ENCODE data around the gene SLC4A11.

Gene SLC4A11

GRCh38 chr20:3192226-3193015 lies 46.6 kb downstream of the SLC4A11 start:
- H3K27me3 ChIP-seq (ENCODE audit: control insufficient read depth in 3 of 3, insufficient read depth in 3 of 3, low read depth in 1 of 3, low read length in 3 of 3): no peaks in the 10 kb centered on the region
- H3K4me2 ChIP-seq (ENCODE audit: insufficient read depth, low read length, poor library complexity, severe bottlenecking): no peak overlapping the region
- H4K91ac ChIP-seq (ENCODE audit: low read depth, low read length, poor library complexity): no peak overlapping the region
- H4K8ac ChIP-seq (ENCODE audit: low read depth, low read length): no peak overlapping the region
- no peak overlapping the region for H2BK120ac ChIP-seq (ENCODE audit: low read depth, low read length)
- no peak overlapping the region for H3K9ac ChIP-seq (ENCODE audit: low read depth, low read length, poor library complexity)
- H2AFZ ChIP-seq (ENCODE audit: low read length): no peak overlapping the region
- H2AK5ac ChIP-seq (ENCODE audit: low read depth, low read length): no peak overlapping the region
- H3K23ac ChIP-seq (ENCODE audit: low read depth, low read length, poor library complexity): no peak overlapping the region
- H2BK5ac ChIP-seq (ENCODE audit: low read length): no peak overlapping the region
- no CpG with 5 or more reads among the region's 18 CpGs for WGBS, 2 donors (ENCODE audit: extremely low coverage in 2 of 2, insufficient read length in 2 of 2, insufficient replicate concordance in 1 of 2)
- no peak overlapping the region for H3K4ac ChIP-seq (ENCODE audit: low read length)
- DNase-seq (ENCODE audit: low spot score): no peak
- no peaks in the 10 kb centered on the region for H3K9me3 ChIP-seq (replicated peaks in 1 of 2; ENCODE audit: control insufficient read depth in 2 of 2, insufficient read depth in 1 of 2, low read depth in 1 of 2, low read length in 2 of 2)
- H3K4me1 ChIP-seq (ENCODE audit: control insufficient read depth in 2 of 2, insufficient read depth in 1 of 2, low read depth in 1 of 2, low read length in 2 of 2): no peaks in the 10 kb centered on the region
- H3K79me1 ChIP-seq (ENCODE audit: low read depth, low read length): no peaks in the 10 kb centered on the region
- H2BK15ac ChIP-seq (ENCODE audit: low read length): no peak overlapping the region
- no peak overlapping the region for H3K18ac ChIP-seq (ENCODE audit: low read length)
- no peak overlapping the region for H3K14ac ChIP-seq (ENCODE audit: low read length)
- no peak overlapping the region for H3K27ac ChIP-seq (replicated peaks; ENCODE audit: low read length)
- H3K36me3 ChIP-seq (replicated peaks in 1 of 2; ENCODE audit: control insufficient read depth in 2 of 2, insufficient read depth in 2 of 2, low read length in 2 of 2): peaks cover 53 to 86% of the 10 kb centered on the region in 2 donors
- H2BK12ac ChIP-seq (ENCODE audit: low read length): no peak overlapping the region
- peak overlapping the region in 1 of 2 donors; percentile 41 for H3K4me3 ChIP-seq (ENCODE audit: low read length in 2 of 2)

- no peak overlapping the region for H3K23ac ChIP-seq (ENCODE audit: low read depth, low read length, poor library complexity)
- H3K4me2 ChIP-seq (ENCODE audit: insufficient read depth, low read length, poor library complexity, severe bottlenecking): no peak overlapping the region
- no peaks in the 10 kb centered on the region for H3K4me1 ChIP-seq (ENCODE audit: control insufficient read depth in 2 of 2, insufficient read depth in 1 of 2, low read depth in 1 of 2, low read length in 2 of 2)
- H2BK15ac ChIP-seq (ENCODE audit: low read length): no peak overlapping the region
- H3K9ac ChIP-seq (ENCODE audit: low read depth, low read length, poor library complexity): peak overlapping the region; percentile 34
- H2BK5ac ChIP-seq (ENCODE audit: low read length): peak overlapping the region; percentile 77
- no peak overlapping the region for H2BK12ac ChIP-seq (ENCODE audit: low read length)
- H4K8ac ChIP-seq (ENCODE audit: low read depth, low read length): no peak overlapping the region
- H3K14ac ChIP-seq (ENCODE audit: low read length): no peak overlapping the region
- H3K36me3 ChIP-seq (replicated peaks in 1 of 2; ENCODE audit: control insufficient read depth in 2 of 2, insufficient read depth in 2 of 2, low read length in 2 of 2): peaks cover 46 to 72% of the 10 kb centered on the region in 2 donors
- no peaks in the 10 kb centered on the region for H3K79me1 ChIP-seq (ENCODE audit: low read depth, low read length)
- DNase-seq (ENCODE audit: low spot score): no peak
- no peak overlapping the region for H2AFZ ChIP-seq (ENCODE audit: low read length)
- H3K27me3 ChIP-seq (ENCODE audit: control insufficient read depth in 3 of 3, insufficient read depth in 3 of 3, low read depth in 1 of 3, low read length in 3 of 3): no peaks in the 10 kb centered on the region
- no CpG with 5 or more reads among the region's 14 CpGs for WGBS, 2 donors (ENCODE audit: extremely low coverage in 2 of 2, insufficient read length in 2 of 2, insufficient replicate concordance in 1 of 2)
- no peak overlapping the region for H3K27ac ChIP-seq (replicated peaks; ENCODE audit: low read length)
- no peak overlapping the region for H4K91ac ChIP-seq (ENCODE audit: low read depth, low read length, poor library complexity)
- no peak overlapping the region for H3K18ac ChIP-seq (ENCODE audit: low read length)
- no peak overlapping the region for H2AK5ac ChIP-seq (ENCODE audit: low read depth, low read length)
- no peak overlapping the region for H2BK120ac ChIP-seq (ENCODE audit: low read depth, low read length)
- no peak overlapping the region for H3K4ac ChIP-seq (ENCODE audit: low read length)
- no peak overlapping the region for H3K4me3 ChIP-seq (ENCODE audit: low read length in 2 of 2)
- H3K9me3 ChIP-seq (replicated peaks in 1 of 2; ENCODE audit: control insufficient read depth in 2 of 2, insufficient read depth in 1 of 2, low read depth in 1 of 2, low read length in 2 of 2): no peaks in the 10 kb centered on the region
Measured at GRCh38 chr20:3190681-3191111, 48.3 kb downstream of the SLC4A11 start.

GRCh38 chr20:3189561-3190131 lies 49.3 kb downstream of the SLC4A11 start:
- Histone ChIP-seq H3K4me1 (ENCODE audit: control insufficient read depth in 2 of 2, insufficient read depth in 1 of 2, low read depth in 1 of 2, low read length in 2 of 2) (no peaks in the 10 kb centered on the region), H3K9me3 (replicated peaks in 1 of 2; ENCODE audit: control insufficient read depth in 2 of 2, insufficient read depth in 1 of 2, low read depth in 1 of 2, low read length in 2 of 2) (no peaks in the 10 kb centered on the region), H3K14ac (ENCODE audit: low read length) (no peak overlapping the region), H3K9ac (ENCODE audit: low read depth, low read length, poor library complexity) (no peak overlapping the region), H3K18ac (ENCODE audit: low read length) (no peak overlapping the region), H3K27me3 (ENCODE audit: control insufficient read depth in 3 of 3, insufficient read depth in 3 of 3, low read depth in 1 of 3, low read length in 3 of 3) (no peaks in the 10 kb centered on the region), H3K4me2 (ENCODE audit: insufficient read depth, low read length, poor library complexity, severe bottlenecking) (no peak overlapping the region), H3K23ac (ENCODE audit: low read depth, low read length, poor library complexity) (no peak overlapping the region), H4K91ac (ENCODE audit: low read depth, low read length, poor library complexity) (no peak overlapping the region), H4K8ac (ENCODE audit: low read depth, low read length) (no peak overlapping the region), H3K27ac (replicated peaks; ENCODE audit: low read length) (no peak overlapping the region), H2AFZ (ENCODE audit: low read length) (no peak overlapping the region), H3K36me3 (replicated peaks in 1 of 2; ENCODE audit: control insufficient read depth in 2 of 2, insufficient read depth in 2 of 2, low read length in 2 of 2) (peaks cover 38 to 62% of the 10 kb centered on the region in 2 donors), H3K79me1 (ENCODE audit: low read depth, low read length) (no peaks in the 10 kb centered on the region), H2BK12ac (ENCODE audit: low read length) (no peak overlapping the region), H2BK15ac (ENCODE audit: low read length) (no peak overlapping the region), H3K4ac (ENCODE audit: low read length) (no peak overlapping the region), H2AK5ac (ENCODE audit: low read depth, low read length) (no peak overlapping the region), H3K4me3 (ENCODE audit: low read length in 2 of 2) (no peak overlapping the region), H2BK120ac (ENCODE audit: low read depth, low read length) (no peak overlapping the region), H2BK5ac (ENCODE audit: low read length) (no peak overlapping the region)
- no CpG with 5 or more reads among the region's 4 CpGs for WGBS, 2 donors (ENCODE audit: extremely low coverage in 2 of 2, insufficient read length in 2 of 2, insufficient replicate concordance in 1 of 2)
- no peak for DNase-seq (ENCODE audit: low spot score)

- H2AK5ac ChIP-seq (ENCODE audit: low read depth, low read length): no peak overlapping the region
- no peak overlapping the region for H2BK5ac ChIP-seq (ENCODE audit: low read length)
- peaks cover 32 to 55% of the 10 kb centered on the region in 2 donors for H3K36me3 ChIP-seq (replicated peaks in 1 of 2; ENCODE audit: control insufficient read depth in 2 of 2, insufficient read depth in 2 of 2, low read length in 2 of 2)
- no peaks in the 10 kb centered on the region for H3K79me1 ChIP-seq (ENCODE audit: low read depth, low read length)
- no peak overlapping the region for H3K4ac ChIP-seq (ENCODE audit: low read length)
- peak overlapping the region; percentile 13 for H3K18ac ChIP-seq (ENCODE audit: low read length)
- no peak overlapping the region for H2BK15ac ChIP-seq (ENCODE audit: low read length)
- no peaks in the 10 kb centered on the region for H3K4me1 ChIP-seq (ENCODE audit: control insufficient read depth in 2 of 2, insufficient read depth in 1 of 2, low read depth in 1 of 2, low read length in 2 of 2)
- no peak overlapping the region for H3K9ac ChIP-seq (ENCODE audit: low read depth, low read length, poor library complexity)
- H3K27ac ChIP-seq (replicated peaks; ENCODE audit: low read length): no peak overlapping the region
- H3K4me2 ChIP-seq (ENCODE audit: insufficient read depth, low read length, poor library complexity, severe bottlenecking): no peak overlapping the region
- no peaks in the 10 kb centered on the region for H3K9me3 ChIP-seq (replicated peaks in 1 of 2; ENCODE audit: control insufficient read depth in 2 of 2, insufficient read depth in 1 of 2, low read depth in 1 of 2, low read length in 2 of 2)
- no peak overlapping the region for H2BK12ac ChIP-seq (ENCODE audit: low read length)
- no peak overlapping the region for H4K91ac ChIP-seq (ENCODE audit: low read depth, low read length, poor library complexity)
- no peak for DNase-seq (ENCODE audit: low spot score)
- H3K27me3 ChIP-seq (ENCODE audit: control insufficient read depth in 3 of 3, insufficient read depth in 3 of 3, low read depth in 1 of 3, low read length in 3 of 3): no peaks in the 10 kb centered on the region
- no peak overlapping the region for H3K4me3 ChIP-seq (ENCODE audit: low read length in 2 of 2)
- no peak overlapping the region for H3K23ac ChIP-seq (ENCODE audit: low read depth, low read length, poor library complexity)
- WGBS, 2 donors (ENCODE audit: extremely low coverage in 2 of 2, insufficient read length in 2 of 2, insufficient replicate concordance in 1 of 2): no CpG with 5 or more reads among the region's 3 CpGs
- no peak overlapping the region for H4K8ac ChIP-seq (ENCODE audit: low read depth, low read length)
- H2BK120ac ChIP-seq (ENCODE audit: low read depth, low read length): no peak overlapping the region
- H2AFZ ChIP-seq (ENCODE audit: low read length): no peak overlapping the region
- no peak overlapping the region for H3K14ac ChIP-seq (ENCODE audit: low read length)
Measured at GRCh38 chr20:3188823-3189413, 50.1 kb downstream of the SLC4A11 start.

Measured in neuronal stem cell (in vitro differentiated cells).